NCI-H526 treated with DMSO at 0.1 percent for 48 hours (cell line): ENCODE results near the gene TAF11L6.
"Not testable (repeated sequence)": the region's sequence is repeated elsewhere in the genome, so short reads cannot be mapped to it uniquely, and the experiment has no call there.

Experiments
- DNase-seq: peaks from one replicate; lab custom pipeline; 2025; lab: John Stamatoyannopoulos, UW

Gene TAF11L6

GRCh38 chr5:17528369-17528768, at the start of gene TAF11L6:
Gene TAF11L6 (plus strand): TSS chr5:17528669.
- not testable (repeated sequence) for DNase-seq

GRCh38 chr5:17481378-17481777, 47.1 kb upstream of the TAF11L6 start:
- no peak for DNase-seq

GRCh38 chr5:17482790-17483189, 45.7 kb upstream of the TAF11L6 start:
- DNase-seq: no peak

- DNase-seq: not testable (repeated sequence)
Observed at GRCh38 chr5:17486464-17487173, 41.9 kb upstream of the TAF11L6 start.

GRCh38 chr5:17487174-17487512, 41.3 kb upstream of the TAF11L6 start:
- DNase-seq: no peak

- DNase-seq: not testable (repeated sequence)
Observed at GRCh38 chr5:17491257-17491656, 37.2 kb upstream of the TAF11L6 start.

- DNase-seq: no peak
Observed at GRCh38 chr5:17492770-17493169, 35.7 kb upstream of the TAF11L6 start.

- DNase-seq: no peak
Observed at GRCh38 chr5:17497446-17497845, 31.0 kb upstream of the TAF11L6 start.

- DNase-seq: not testable (repeated sequence)
Observed at GRCh38 chr5:17497931-17498330, 30.5 kb upstream of the TAF11L6 start, which contains the start of gene TAF11L2. Gene TAF11L2 (plus strand): TSS chr5:17498231.

GRCh38 chr5:17511775-17512325, 16.6 kb upstream of the TAF11L6 start:
- DNase-seq: no peak

GRCh38 chr5:17517526-17517925, 10.9 kb upstream of the TAF11L6 start:
- not testable (repeated sequence) for DNase-seq

GRCh38 chr5:17518067-17518466, 10.4 kb upstream of the TAF11L6 start, which contains the start of gene TAF11L3:
Gene TAF11L3 (plus strand): TSS chr5:17518367.
- not testable (repeated sequence) for DNase-seq

- DNase-seq: not testable (repeated sequence)
Observed at GRCh38 chr5:17519508-17519907, 9.0 kb upstream of the TAF11L6 start.

- DNase-seq: not testable (repeated sequence)
Observed at GRCh38 chr5:17521501-17521900, 7.0 kb upstream of the TAF11L6 start, which contains the start of gene TAF11L4. Gene TAF11L4 (plus strand): TSS chr5:17521801.

GRCh38 chr5:17524935-17525334, 3.5 kb upstream of the TAF11L6 start, which contains the start of gene TAF11L5:
Gene TAF11L5 (plus strand): TSS chr5:17525235.
- not testable (repeated sequence) for DNase-seq

- DNase-seq: not testable (repeated sequence)
Observed at GRCh38 chr5:17526504-17526903, 2.0 kb upstream of the TAF11L6 start.
